Natural killer cell (primary cell): ENCODE data around the gene STXBP6. TPM values are rescaled to one million over a fixed set of nuclear protein-coding genes. Genes with fewer than 3 reads are reported as not detected.

ENCODE experiments used
- ATAC-seq, 3 donors: fragments of 150-1000 bp in 2 of 3; fragments of 200-7000 bp in 1 of 3; cut with Tn5 transposase; 1 replicate in 1 of 3; 2 replicates in 2 of 3; pipeline ENCODE4 v1.10.0; 2021; ENCODE audit warnings: mild to moderate bottlenecking in 2 of 3, moderate library complexity in 2 of 3
- DNase-seq, 2 donors: peaks; one replicate each; pipeline versions ENCODE4 v3.0.0 to v3.0.0-alpha.2; 2013 to 2021; ENCODE audit warnings: mixed read lengths in 1 of 2
- H3K27ac ChIP-seq: one replicate; pipeline ENCODE4 v1.5.1; 2013; ENCODE audit warnings: mild to moderate bottlenecking, low read length
- H3K27me3 ChIP-seq: one replicate; pipeline ENCODE4 v1.6.1; 2013; ENCODE audit warnings: low read length; ENCODE audit not compliant: control insufficient read depth, insufficient read depth
- H3K36me3 ChIP-seq: one replicate; pipeline ENCODE4 v1.6.1; 2013; ENCODE audit warnings: low read length; ENCODE audit not compliant: control insufficient read depth, insufficient read depth
- H3K4me1 ChIP-seq: one replicate; pipeline ENCODE4 v1.6.1; 2013; ENCODE audit warnings: low read length; ENCODE audit not compliant: control insufficient read depth, insufficient read depth
- H3K4me3 ChIP-seq: one replicate; pipeline ENCODE4 v1.5.1; 2013; ENCODE audit warnings: low read length
- H3K9me3 ChIP-seq: one replicate; pipeline ENCODE4 v1.6.1; 2013; ENCODE audit warnings: low read length; ENCODE audit not compliant: control insufficient read depth, insufficient read depth
- H3K27ac Mint-ChIP-seq, 2 donors: one replicate each; pipeline ENCODE4 v1.8.0; 2022; ENCODE audit warnings: mild to moderate bottlenecking in 2 of 2, mixed read lengths in 2 of 2, moderate library complexity in 1 of 2
- H3K27me3 Mint-ChIP-seq, 2 donors: one replicate each; pipeline ENCODE4 v1.8.0; 2022; ENCODE audit warnings: low read depth in 2 of 2, mixed read lengths in 2 of 2
- H3K36me3 Mint-ChIP-seq: one replicate; pipeline ENCODE4 v1.8.0; 2022; ENCODE audit warnings: mixed read lengths
- H3K4me1 Mint-ChIP-seq, 2 donors: one replicate each; pipeline ENCODE4 v1.8.0; 2022; ENCODE audit warnings: mixed read lengths in 2 of 2
- H3K4me3 Mint-ChIP-seq: one replicate; pipeline ENCODE4 v1.8.0; 2022; ENCODE audit warnings: mild to moderate bottlenecking, moderate library complexity, mixed read lengths
- H3K9me3 Mint-ChIP-seq, 2 donors: one replicate each; pipeline ENCODE4 v1.8.0; 2022; ENCODE audit warnings: mixed read lengths in 2 of 2
- WGBS: methylation state at CpG from one replicate; pipeline ENCODE4 v1.1.7; 2013; ENCODE audit warnings: missing lambda C conversion rate; ENCODE audit not compliant: insufficient coverage; 5-methylcytosine and 5-hydroxymethylcytosine counted together
- intact Hi-C: fragments of 100-400 bp; cut with micrococcal nuclease; formaldehyde crosslinking; loops from one replicate; pipeline ENCODE4 v1.14.2; 2022
- total RNA-seq, 4 donors: library from RNA; stranded (reverse); fragments of 120-200 nt in 1 of 4; gene quantifications; one replicate each; pipeline versions ENCODE4 v1.2.3 to v1.2.4, GENCODE V29; 2013 to 2022
- TF ChIP-seq, protein P1 (sequence below): fragments of 200-600 bp; IDR thresholded peaks from one replicate; pipeline ENCODE4 v1.8.0; 2022; ENCODE audit warnings: antibody characterized with exemption

STXBP6 gene
- total RNA-seq, 3 donors from 2014 or later (not counting 1 experiment from before 2014, with no cell fraction given), result 0.20 TPM; not detected in 2

DNA sequence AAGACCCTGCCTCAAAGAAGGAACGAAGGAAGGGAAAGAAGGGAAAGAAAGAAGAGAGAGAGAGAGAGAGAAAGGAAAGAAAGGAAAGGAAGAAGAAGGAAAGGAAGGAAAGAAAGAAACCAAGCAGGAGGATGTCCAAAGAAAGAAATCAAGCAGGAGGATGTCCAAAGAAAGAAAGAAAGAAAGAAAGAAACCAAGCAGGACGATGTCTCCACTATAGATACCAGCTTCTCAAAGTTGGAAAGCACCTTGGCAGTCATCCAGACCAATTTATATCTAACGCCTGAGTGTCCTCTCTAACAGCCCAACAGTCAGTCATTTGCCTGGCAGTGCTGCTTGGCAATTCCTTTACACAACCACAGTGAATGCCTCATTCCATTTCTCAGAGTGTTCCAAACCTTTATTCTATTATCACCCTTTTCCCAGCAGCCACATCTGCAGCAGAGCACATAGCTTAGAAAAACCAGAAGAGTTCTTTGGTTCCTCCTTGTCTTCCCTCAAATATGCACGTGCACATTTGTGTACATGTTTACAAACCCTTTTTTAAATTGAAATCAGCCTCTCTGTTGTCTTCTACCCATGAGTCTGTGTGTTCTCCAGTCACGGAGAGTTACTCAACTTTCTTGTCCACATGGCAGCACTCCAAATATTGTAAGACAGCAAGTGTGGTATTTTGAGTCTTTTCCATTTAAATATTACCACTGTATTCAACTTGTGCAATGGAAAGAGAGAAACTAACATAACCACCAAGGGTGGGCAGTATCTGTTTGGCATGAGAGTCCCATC, 138.4 kb downstream of the STXBP6 start:
- no peaks in the 10 kb centered on the region for H3K36me3 ChIP-seq
- DNase-seq, result no peak
- no peaks in the 10 kb centered on the region for H3K4me1 ChIP-seq
- TF ChIP-seq, protein P1, sequence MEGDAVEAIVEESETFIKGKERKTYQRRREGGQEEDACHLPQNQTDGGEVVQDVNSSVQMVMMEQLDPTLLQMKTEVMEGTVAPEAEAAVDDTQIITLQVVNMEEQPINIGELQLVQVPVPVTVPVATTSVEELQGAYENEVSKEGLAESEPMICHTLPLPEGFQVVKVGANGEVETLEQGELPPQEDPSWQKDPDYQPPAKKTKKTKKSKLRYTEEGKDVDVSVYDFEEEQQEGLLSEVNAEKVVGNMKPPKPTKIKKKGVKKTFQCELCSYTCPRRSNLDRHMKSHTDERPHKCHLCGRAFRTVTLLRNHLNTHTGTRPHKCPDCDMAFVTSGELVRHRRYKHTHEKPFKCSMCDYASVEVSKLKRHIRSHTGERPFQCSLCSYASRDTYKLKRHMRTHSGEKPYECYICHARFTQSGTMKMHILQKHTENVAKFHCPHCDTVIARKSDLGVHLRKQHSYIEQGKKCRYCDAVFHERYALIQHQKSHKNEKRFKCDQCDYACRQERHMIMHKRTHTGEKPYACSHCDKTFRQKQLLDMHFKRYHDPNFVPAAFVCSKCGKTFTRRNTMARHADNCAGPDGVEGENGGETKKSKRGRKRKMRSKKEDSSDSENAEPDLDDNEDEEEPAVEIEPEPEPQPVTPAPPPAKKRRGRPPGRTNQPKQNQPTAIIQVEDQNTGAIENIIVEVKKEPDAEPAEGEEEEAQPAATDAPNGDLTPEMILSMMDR, result no peak
- H3K9me3 ChIP-seq, result no peaks in the 10 kb centered on the region
- intact Hi-C loops, result no loop called here
- Mint-ChIP-seq H3K36me3 (no peaks in the 10 kb centered on the region), H3K4me1 (no peaks in the 10 kb centered on the region), H3K9me3 (no peaks in the 10 kb centered on the region), H3K4me3 (no peak overlapping the region), H3K27ac (no peak overlapping the region), H3K27me3 (peaks cover 22 to 48% of the 10 kb centered on the region in 2 donors)
- H3K27ac ChIP-seq, result no peak overlapping the region
- no peak for ATAC-seq
- no peaks in the 10 kb centered on the region for H3K27me3 ChIP-seq
- H3K4me3 ChIP-seq, result no peak overlapping the region
- WGBS, result 41% methylated on average over 5 of the region's 5 CpGs

DNA sequence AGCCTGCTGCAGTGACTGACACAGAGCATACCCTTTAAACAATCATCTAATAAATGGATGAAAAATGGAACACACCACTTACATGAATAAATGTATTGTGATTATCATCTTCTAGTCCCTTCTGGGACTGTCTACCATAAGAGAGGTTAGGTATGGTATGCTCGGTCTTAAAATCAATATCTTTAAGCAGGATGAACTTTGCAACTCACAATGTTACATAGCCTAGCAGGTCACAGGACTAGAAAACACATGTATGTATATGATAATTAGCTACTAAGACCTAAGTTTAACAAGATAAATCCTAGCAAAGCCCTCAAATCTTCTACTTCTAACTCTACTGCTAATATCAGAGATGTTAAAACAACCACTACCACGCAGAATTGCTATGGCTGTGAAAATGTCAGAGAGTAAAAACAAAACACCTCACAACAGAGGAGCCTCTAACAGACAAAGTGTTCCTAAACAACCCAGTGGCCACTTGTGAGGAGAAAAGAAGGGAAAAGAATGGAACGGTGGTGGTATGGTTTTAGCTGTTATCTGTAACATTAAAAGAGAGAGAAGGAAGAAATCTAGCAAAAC, 139.4 kb downstream of the STXBP6 start:
- ATAC-seq, result no peak
- no peaks in the 10 kb centered on the region for H3K9me3 ChIP-seq
- Mint-ChIP-seq H3K4me1 (no peaks in the 10 kb centered on the region), H3K27me3 (peaks cover 18 to 40% of the 10 kb centered on the region in 2 donors), H3K4me3 (no peak overlapping the region), H3K27ac (no peak overlapping the region), H3K36me3 (no peaks in the 10 kb centered on the region), H3K9me3 (no peaks in the 10 kb centered on the region)
- H3K4me1 ChIP-seq, result no peaks in the 10 kb centered on the region
- no peak overlapping the region for H3K27ac ChIP-seq
- no peak for DNase-seq
- no peak overlapping the region for H3K4me3 ChIP-seq
- WGBS, result 86% methylated on average over 1 of the region's 3 CpGs
- no peaks in the 10 kb centered on the region for H3K27me3 ChIP-seq
- no peaks in the 10 kb centered on the region for H3K36me3 ChIP-seq
- intact Hi-C loops, result no loop called here
- TF ChIP-seq, protein P1, result no peak

DNA sequence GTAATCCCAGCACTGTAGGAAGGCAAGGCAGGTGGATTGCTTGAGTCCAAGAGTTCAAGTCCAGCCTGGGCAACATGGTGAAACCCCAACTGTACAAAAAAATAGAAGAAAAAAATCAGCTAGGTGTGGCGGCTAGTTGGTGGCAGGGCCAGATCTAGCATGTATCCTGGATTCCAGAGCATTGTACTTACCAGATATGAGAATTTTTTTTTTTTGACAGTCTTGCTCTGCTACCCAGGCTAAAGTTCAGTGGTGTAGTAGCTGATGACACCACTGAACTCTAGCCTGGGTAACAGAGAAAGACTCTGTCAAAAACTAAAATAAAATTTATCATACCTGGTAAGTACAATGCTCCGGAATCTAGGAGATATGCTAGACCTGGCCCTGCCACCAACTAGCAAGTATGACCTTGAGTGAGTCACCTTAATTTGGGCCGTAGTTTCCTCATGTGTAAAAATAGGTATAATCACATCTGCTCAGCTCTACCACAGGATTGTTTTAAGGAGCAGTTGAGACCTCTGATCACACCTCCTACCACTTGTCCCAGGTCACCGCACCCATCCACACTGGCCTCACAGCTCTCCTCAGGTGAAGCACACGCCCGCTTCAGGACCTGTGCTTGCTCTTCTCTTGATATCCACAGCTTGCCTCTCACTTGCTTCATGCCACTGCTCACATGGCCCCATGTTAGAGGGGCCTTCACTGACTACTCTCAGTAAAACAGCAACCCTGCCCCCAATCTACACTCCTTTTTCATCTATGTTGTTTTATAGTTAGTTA, 140.2 kb downstream of the STXBP6 start:
- intact Hi-C loops, result no loop called here
- Mint-ChIP-seq H3K27ac (no peak overlapping the region), H3K36me3 (no peaks in the 10 kb centered on the region), H3K4me3 (no peak overlapping the region), H3K9me3 (no peaks in the 10 kb centered on the region), H3K27me3 (peaks cover 18 to 41% of the 10 kb centered on the region in 2 donors), H3K4me1 (no peaks in the 10 kb centered on the region)
- H3K27me3 ChIP-seq, result peaks cover 2% of the 10 kb centered on the region
- no peaks in the 10 kb centered on the region for H3K9me3 ChIP-seq
- no peaks in the 10 kb centered on the region for H3K36me3 ChIP-seq
- H3K27ac ChIP-seq, result no peak overlapping the region
- H3K4me3 ChIP-seq, result no peak overlapping the region
- no peaks in the 10 kb centered on the region for H3K4me1 ChIP-seq
- WGBS, result 90% methylated on average over 6 of the region's 6 CpGs
- ATAC-seq, result no peak
- DNase-seq, result no peak
- TF ChIP-seq, protein P1, result no peak
